Measurements from ENCODE around the gene ROR2. TPM values are rescaled to one million over a fixed set of nuclear protein-coding genes. Genes with fewer than 3 reads are reported as not detected.

The ROR2 gene
- total and polyA plus RNA-seq, 2 of the 13 experiments (the other 11 are each of a cell fraction or from before 2014, with no cell fraction given), result not detected

- H2AFZ ChIP-seq (ENCODE audit: low read length), result no peak overlapping the region
- no peaks in the 10 kb centered on the region for H4K20me1 ChIP-seq (ENCODE audit: insufficient read depth, low read length)
- no peaks in the 10 kb centered on the region for H3K4me1 ChIP-seq (ENCODE audit: insufficient read depth, low read length)
- H3K4me2 ChIP-seq (ENCODE audit: low read depth, low read length), result no peak overlapping the region
- no peak overlapping the region for H3K4me3 ChIP-seq (replicated peaks in 1 of 3; ENCODE audit: insufficient read depth in 1 of 3, low read depth in 2 of 3, low read length in 3 of 3)
- H3K36me3 ChIP-seq (replicated peaks in 1 of 2; ENCODE audit: control insufficient read depth in 1 of 2, insufficient read depth in 2 of 2, low read length in 2 of 2), result no peaks in the 10 kb centered on the region
- TF ChIP-seq ZNF678 (CRISPR knock-in tag; IDR thresholded peaks at IDR 0.05) (no peak), RORA (CRISPR knock-in tag; IDR thresholded peaks at IDR 0.05) (no peak), ZSCAN12 (CRISPR knock-in tag; IDR thresholded peaks at IDR 0.05) (no peak)
- TF ChIP-seq, protein P1, sequence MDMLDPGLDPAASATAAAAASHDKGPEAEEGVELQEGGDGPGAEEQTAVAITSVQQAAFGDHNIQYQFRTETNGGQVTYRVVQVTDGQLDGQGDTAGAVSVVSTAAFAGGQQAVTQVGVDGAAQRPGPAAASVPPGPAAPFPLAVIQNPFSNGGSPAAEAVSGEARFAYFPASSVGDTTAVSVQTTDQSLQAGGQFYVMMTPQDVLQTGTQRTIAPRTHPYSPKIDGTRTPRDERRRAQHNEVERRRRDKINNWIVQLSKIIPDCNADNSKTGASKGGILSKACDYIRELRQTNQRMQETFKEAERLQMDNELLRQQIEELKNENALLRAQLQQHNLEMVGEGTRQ (IDR thresholded peaks at IDR 0.05; ENCODE audit: low read depth, low read length), result no peak
- TF ChIP-seq, protein P1 (CRISPR knock-in tag; IDR thresholded peaks at IDR 0.05; ENCODE audit: borderline replicate concordance), result no peak
- no TSS peak for BruUV-seq (replicated peaks)
- CTCF ChIA-PET (ENCODE audit: low intra/inter-chr PET ratio, low total read pairs), result no interaction called here
- POLR2A ChIA-PET, result no interaction called here
- 0% methylated on average over 2 of the region's 5 CpGs for WGBS (ENCODE audit: low lambda C conversion rate)
- no peak overlapping the region for H3K9ac ChIP-seq (ENCODE audit: insufficient read depth, low read depth, low read length)
- H3K79me2 ChIP-seq (ENCODE audit: insufficient read depth, low read length), result no peaks in the 10 kb centered on the region
- in situ Hi-C loops (cut with HindIII; ENCODE audit: extremely low pct_ligation_motif_present, low pct_unique_long_range_greater_than_20kb), result no loop called here
- no peak overlapping the region for H3K27ac ChIP-seq (ENCODE audit: extremely low read length, insufficient read depth, low read length)
- intact Hi-C loops (cut with micrococcal nuclease; ENCODE audit: unreplicated experiment), result no loop called here
- FAIRE-seq (no peak), DNase-seq (ENCODE audit: low spot score) (no peak), ATAC-seq (no peak)
- H3K9me3 ChIP-seq (ENCODE audit: low read length), result no peaks in the 10 kb centered on the region
- peaks cover 0 to 60% of the 10 kb centered on the region in 2 experiments for H3K27me3 ChIP-seq (ENCODE audit: control insufficient read depth in 1 of 2, insufficient read depth in 2 of 2, low read length in 2 of 2)
Observed at GRCh38 chr9:91856419-91856818, 93.6 kb downstream of the ROR2 start.

GRCh38 chr9:91855196-91855595 is 94.8 kb downstream of the ROR2 start:
- DNase-seq (ENCODE audit: low spot score) (no peak), ATAC-seq (no peak), FAIRE-seq (no peak)
- Histone ChIP-seq H3K9ac (ENCODE audit: insufficient read depth, low read depth, low read length) (no peak overlapping the region), H3K4me2 (ENCODE audit: low read depth, low read length) (no peak overlapping the region), H3K27ac (ENCODE audit: extremely low read length, insufficient read depth, low read length) (no peak overlapping the region), H3K9me3 (ENCODE audit: low read length) (no peaks in the 10 kb centered on the region), H4K20me1 (ENCODE audit: insufficient read depth, low read length) (no peaks in the 10 kb centered on the region), H3K4me3 (replicated peaks in 1 of 3; ENCODE audit: insufficient read depth in 1 of 3, low read depth in 2 of 3, low read length in 3 of 3) (no peak overlapping the region), H3K79me2 (ENCODE audit: insufficient read depth, low read length) (no peaks in the 10 kb centered on the region), H3K4me1 (ENCODE audit: insufficient read depth, low read length) (no peaks in the 10 kb centered on the region), H3K36me3 (replicated peaks in 1 of 2; ENCODE audit: control insufficient read depth in 1 of 2, insufficient read depth in 2 of 2, low read length in 2 of 2) (no peaks in the 10 kb centered on the region), H2AFZ (ENCODE audit: low read length) (no peak overlapping the region), H3K27me3 (ENCODE audit: control insufficient read depth in 1 of 2, insufficient read depth in 2 of 2, low read length in 2 of 2) (peaks cover 0 to 56% of the 10 kb centered on the region in 2 experiments)
- in situ Hi-C loops (cut with HindIII; ENCODE audit: extremely low pct_ligation_motif_present, low pct_unique_long_range_greater_than_20kb) (no loop called here), intact Hi-C loops (cut with micrococcal nuclease; ENCODE audit: unreplicated experiment) (no loop called here)
- 28% methylated on average over 8 of the region's 10 CpGs for WGBS (ENCODE audit: low lambda C conversion rate)
- POLR2A ChIA-PET, result no interaction called here
- BruUV-seq (replicated peaks), result no TSS peak
- CTCF ChIA-PET (ENCODE audit: low intra/inter-chr PET ratio, low total read pairs), result no interaction called here
- TF ChIP-seq TP53 (CRISPR knock-in tag; conservative IDR thresholded peaks at IDR 0.05), result no peak
- no peak for TF ChIP-seq ZFY (CRISPR knock-in tag; IDR thresholded peaks at IDR 0.05)
- no peak for TF ChIP-seq ZNF20 (CRISPR knock-in tag; IDR thresholded peaks at IDR 0.05)
- no peak for TF ChIP-seq ZNF879 (CRISPR knock-in tag; IDR thresholded peaks at IDR 0.05)
- TF ChIP-seq NR2F2 (IDR thresholded peaks at IDR 0.05; ENCODE audit: borderline replicate concordance, low read depth), result no peak
- TF ChIP-seq RNF2 (conservative IDR thresholded peaks at IDR 0.05; ENCODE audit: low read depth), result no peak
- TF ChIP-seq AHDC1 (CRISPR knock-in tag; IDR thresholded peaks at IDR 0.05; ENCODE audit: borderline replicate concordance), result no peak
- no peak for TF ChIP-seq TARDBP (CRISPR knock-in tag; IDR thresholded peaks at IDR 0.05)
